Bronchial epithelial cell (primary cell): ENCODE data around the gene YBX1. TPM values are rescaled to one million over a fixed set of nuclear protein-coding genes. Genes with fewer than 3 reads are reported as not detected.

Experiments
- DNase-seq: peaks from one replicate; pipeline ENCODE4 v3.0.0-alpha.2; 2010; ENCODE audit warnings: low read depth
- FAIRE-seq: peaks from 2 replicates; lab custom pipeline; 2011; peaks lifted over from hg19 to GRCh38; lab: Jason Lieb, UNC
- H3K27me3 ChIP-seq: 2 replicates; pipeline ENCODE4 v1.5.1; 2011; ENCODE audit warnings: low read length; ENCODE audit not compliant: control insufficient read depth, insufficient read depth
- H3K36me3 ChIP-seq: 2 replicates; pipeline ENCODE4 v1.5.1; 2011; ENCODE audit warnings: low read length; ENCODE audit not compliant: control insufficient read depth, insufficient read depth
- H3K4me3 ChIP-seq: 2 replicates; pipeline ENCODE4 v1.5.1; 2011; ENCODE audit warnings: mild to moderate bottlenecking, low read depth, low read length, control low read depth
- total RNA-seq: library from RNA; depleted of rRNA; stranded (reverse); fragments of >200 nt; gene quantifications from 2 replicates; pipeline ENCODE4 v1.2.1, GENCODE V29; 2014
- TF ChIP-seq, protein P1 (sequence below): IDR thresholded peaks from 2 replicates; pipeline ENCODE4 v1.5.1; 2011; ENCODE audit warnings: mild to moderate bottlenecking, moderate library complexity, low read length, control low read depth, inconsistent platforms; ENCODE audit not compliant: insufficient read depth, severe bottlenecking

Gene YBX1
- total RNA-seq, 1 donor from 2014 or later, result 1,188 TPM

DNA sequence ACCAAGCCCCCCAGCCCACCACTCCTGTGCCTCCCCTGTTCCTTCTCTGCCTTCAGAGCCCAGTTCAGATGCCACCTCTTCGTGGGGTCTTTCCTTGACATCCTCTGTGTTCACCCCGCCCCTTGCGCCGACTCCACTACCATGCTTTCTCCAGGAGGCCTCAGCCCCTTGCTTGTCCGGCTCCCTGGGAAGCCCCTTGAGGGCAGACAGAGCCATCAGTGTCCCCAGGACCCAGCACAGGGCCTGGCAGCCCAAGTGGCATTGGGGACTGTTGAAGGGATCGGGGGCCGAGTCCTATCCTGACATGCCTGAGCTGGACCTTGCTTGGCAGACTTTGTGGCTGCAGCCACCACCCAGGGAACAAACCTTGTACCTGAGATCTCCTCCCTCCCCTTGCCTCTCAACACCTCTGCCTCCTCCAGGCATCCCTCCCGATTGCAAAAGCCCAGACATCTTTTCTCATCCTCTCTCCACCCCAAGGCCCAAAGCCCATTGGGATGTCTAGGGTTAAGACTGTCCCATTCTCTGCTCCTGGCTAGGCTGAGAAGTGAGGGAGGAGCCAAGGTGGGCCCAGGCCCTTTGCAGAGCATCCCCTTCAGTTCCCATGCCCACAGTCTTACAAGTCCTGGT is 54.5 kb downstream of the YBX1 start:
- TF ChIP-seq, protein P1, sequence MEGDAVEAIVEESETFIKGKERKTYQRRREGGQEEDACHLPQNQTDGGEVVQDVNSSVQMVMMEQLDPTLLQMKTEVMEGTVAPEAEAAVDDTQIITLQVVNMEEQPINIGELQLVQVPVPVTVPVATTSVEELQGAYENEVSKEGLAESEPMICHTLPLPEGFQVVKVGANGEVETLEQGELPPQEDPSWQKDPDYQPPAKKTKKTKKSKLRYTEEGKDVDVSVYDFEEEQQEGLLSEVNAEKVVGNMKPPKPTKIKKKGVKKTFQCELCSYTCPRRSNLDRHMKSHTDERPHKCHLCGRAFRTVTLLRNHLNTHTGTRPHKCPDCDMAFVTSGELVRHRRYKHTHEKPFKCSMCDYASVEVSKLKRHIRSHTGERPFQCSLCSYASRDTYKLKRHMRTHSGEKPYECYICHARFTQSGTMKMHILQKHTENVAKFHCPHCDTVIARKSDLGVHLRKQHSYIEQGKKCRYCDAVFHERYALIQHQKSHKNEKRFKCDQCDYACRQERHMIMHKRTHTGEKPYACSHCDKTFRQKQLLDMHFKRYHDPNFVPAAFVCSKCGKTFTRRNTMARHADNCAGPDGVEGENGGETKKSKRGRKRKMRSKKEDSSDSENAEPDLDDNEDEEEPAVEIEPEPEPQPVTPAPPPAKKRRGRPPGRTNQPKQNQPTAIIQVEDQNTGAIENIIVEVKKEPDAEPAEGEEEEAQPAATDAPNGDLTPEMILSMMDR, result no peak
- FAIRE-seq (no peak), DNase-seq (no peak)
- H3K4me3 ChIP-seq, result no peak overlapping the region
- H3K36me3 ChIP-seq, result no peaks in the 10 kb centered on the region
- no peaks in the 10 kb centered on the region for H3K27me3 ChIP-seq

- no peaks in the 10 kb centered on the region for H3K27me3 ChIP-seq
- TF ChIP-seq, protein P1, result peak; percentile 11
- no peaks in the 10 kb centered on the region for H3K36me3 ChIP-seq
- DNase-seq (peak; percentile 59), FAIRE-seq (peak; percentile 95)
- no peak overlapping the region for H3K4me3 ChIP-seq
Observed at GRCh38 chr1:42737257-42737656, 55.0 kb downstream of the YBX1 start.

DNA sequence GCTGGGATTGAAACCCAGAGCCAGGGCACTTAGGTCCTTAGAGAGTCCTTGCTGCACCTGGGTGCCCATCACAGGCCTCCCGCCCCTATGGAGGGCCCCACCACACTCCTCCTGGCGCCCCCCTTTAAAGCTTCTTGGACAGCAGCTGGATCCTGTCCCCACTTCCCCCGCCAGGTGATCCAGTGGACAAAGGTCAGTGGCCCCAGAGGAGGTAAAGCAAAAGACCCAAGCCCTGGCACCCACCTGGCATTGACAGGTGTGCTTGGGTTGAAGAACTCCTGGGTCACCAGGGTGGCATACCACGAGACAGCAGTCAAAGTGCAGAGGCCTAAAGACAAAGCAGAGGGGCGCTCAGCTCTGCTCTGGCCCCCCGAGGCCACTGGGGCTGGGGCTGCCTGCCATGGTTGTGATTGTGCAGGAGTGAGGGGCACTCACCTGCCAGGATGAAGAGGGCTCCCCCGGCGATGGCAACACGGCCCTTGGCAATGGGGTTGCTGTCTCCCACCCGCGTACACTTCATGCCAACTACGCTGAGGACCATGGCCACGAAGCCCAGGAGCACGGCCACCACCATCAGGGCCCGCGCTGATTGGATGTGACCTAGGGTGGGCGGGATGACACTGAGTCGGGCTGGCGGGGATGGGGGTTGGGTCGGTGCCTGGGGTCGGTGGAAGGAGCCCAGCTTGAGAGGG is 55.9 kb downstream of the YBX1 start:
- TF ChIP-seq, protein P1, result no peak
- no peaks in the 10 kb centered on the region for H3K36me3 ChIP-seq
- DNase-seq, result no peak
- no peak for FAIRE-seq
- no peaks in the 10 kb centered on the region for H3K27me3 ChIP-seq
- no peak overlapping the region for H3K4me3 ChIP-seq

- DNase-seq, result no peak
- TF ChIP-seq, protein P1, result no peak
- FAIRE-seq, result no peak
- Histone ChIP-seq H3K27me3 (no peaks in the 10 kb centered on the region), H3K4me3 (no peak overlapping the region), H3K36me3 (no peaks in the 10 kb centered on the region)
Observed at GRCh38 chr1:42738678-42739226, 56.5 kb downstream of the YBX1 start.

GRCh38 chr1:42739753-42740700 is 57.8 kb downstream of the YBX1 start, which contains the start of gene CLDN19:
TSS of gene CLDN19 (minus strand) at chr1:42740236. CDS start at chr1:42740063, 173 bp downstream.
- Histone ChIP-seq H3K27me3 (no peaks in the 10 kb centered on the region), H3K36me3 (no peaks in the 10 kb centered on the region), H3K4me3 (no peak within 1 kb of the TSS)
- DNase-seq (no peak), FAIRE-seq (no peak)
- TF ChIP-seq, protein P1, result no peak
